Measurements from ENCODE around the gene LARP1B. TPM values are rescaled to one million over a fixed set of nuclear protein-coding genes. Genes with fewer than 3 reads are reported as not detected.
"Not testable (repeated sequence)": the region's sequence is repeated elsewhere in the genome, so short reads cannot be mapped to it uniquely, and the experiment has no call there.

LARP1B gene
- total RNA-seq, 6 experiments from 2014 or later, result 11.1 to 12.4 (median 11.6) TPM

DNA sequence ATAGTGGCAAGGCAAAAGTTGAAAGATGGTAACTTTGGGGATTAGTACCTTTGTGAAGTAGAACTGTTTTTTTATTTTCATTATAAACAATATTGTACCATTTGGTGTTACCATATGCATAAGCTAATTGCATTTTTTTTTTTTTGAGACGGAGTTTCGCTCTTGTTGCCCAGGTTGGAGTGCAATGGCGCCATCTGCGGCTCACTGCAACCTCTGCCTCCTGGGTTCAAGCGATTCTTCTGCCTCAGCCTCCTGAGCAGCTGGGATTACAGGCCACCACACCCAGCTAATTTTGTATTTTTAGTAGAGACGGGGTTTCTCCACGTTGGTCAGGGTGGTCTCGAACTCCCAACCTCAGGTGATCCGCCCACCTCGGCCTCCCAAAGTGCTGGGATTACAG is 9.9 kb upstream of the LARP1B start:
- not testable (repeated sequence) for H3K4me1 Mint-ChIP-seq (ENCODE audit: low read depth); DNase-seq; H3K27me3 Mint-ChIP-seq (ENCODE audit: insufficient read depth); H3K9me3 Mint-ChIP-seq; H3K36me3 Mint-ChIP-seq (ENCODE audit: low read depth); H3K27ac Mint-ChIP-seq; H3K4me3 Mint-ChIP-seq
- TF ChIP-seq, protein P1, sequence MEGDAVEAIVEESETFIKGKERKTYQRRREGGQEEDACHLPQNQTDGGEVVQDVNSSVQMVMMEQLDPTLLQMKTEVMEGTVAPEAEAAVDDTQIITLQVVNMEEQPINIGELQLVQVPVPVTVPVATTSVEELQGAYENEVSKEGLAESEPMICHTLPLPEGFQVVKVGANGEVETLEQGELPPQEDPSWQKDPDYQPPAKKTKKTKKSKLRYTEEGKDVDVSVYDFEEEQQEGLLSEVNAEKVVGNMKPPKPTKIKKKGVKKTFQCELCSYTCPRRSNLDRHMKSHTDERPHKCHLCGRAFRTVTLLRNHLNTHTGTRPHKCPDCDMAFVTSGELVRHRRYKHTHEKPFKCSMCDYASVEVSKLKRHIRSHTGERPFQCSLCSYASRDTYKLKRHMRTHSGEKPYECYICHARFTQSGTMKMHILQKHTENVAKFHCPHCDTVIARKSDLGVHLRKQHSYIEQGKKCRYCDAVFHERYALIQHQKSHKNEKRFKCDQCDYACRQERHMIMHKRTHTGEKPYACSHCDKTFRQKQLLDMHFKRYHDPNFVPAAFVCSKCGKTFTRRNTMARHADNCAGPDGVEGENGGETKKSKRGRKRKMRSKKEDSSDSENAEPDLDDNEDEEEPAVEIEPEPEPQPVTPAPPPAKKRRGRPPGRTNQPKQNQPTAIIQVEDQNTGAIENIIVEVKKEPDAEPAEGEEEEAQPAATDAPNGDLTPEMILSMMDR (IDR thresholded peaks at IDR 0.05), result peak; percentile 26; the same call in 1 of the 2 replicates

DNA sequence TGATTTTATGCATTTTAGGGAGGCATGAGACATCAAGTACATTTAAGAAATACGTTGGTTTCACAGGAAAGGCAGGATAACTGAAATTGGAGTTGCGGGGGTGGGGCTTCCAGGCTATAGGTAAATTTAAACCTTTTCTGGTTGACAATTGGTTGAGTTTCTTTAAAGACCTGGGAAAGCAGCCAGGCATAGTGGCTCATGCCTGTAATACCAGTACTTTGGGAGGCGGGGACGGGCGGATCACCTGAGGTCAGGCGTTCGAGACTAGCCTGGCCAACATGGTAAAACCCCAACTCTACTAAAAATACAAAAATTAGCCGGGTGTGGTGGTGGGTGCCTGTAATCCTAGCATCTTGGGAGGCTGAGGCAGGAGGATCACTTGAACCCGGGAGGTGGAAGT is 6.2 kb upstream of the LARP1B start:
- H3K36me3 Mint-ChIP-seq (ENCODE audit: low read depth); H3K9me3 Mint-ChIP-seq; H3K27me3 Mint-ChIP-seq (ENCODE audit: insufficient read depth); H3K27ac Mint-ChIP-seq; DNase-seq; H3K4me1 Mint-ChIP-seq (ENCODE audit: low read depth); H3K4me3 Mint-ChIP-seq: not testable (repeated sequence)

GRCh38 chr4:128055441-128056206 is 5.5 kb upstream of the LARP1B start:
- H3K27ac Mint-ChIP-seq; H3K4me3 Mint-ChIP-seq; H3K27me3 Mint-ChIP-seq (ENCODE audit: insufficient read depth): not testable (repeated sequence)

GRCh38 chr4:128056396-128056795 is 4.7 kb upstream of the LARP1B start:
- Mint-ChIP-seq H3K27me3 (ENCODE audit: insufficient read depth) (no peaks in the 10 kb centered on the region; the same call in 1 of the 2 replicates), H3K9me3 (no peaks in the 10 kb centered on the region), H3K27ac (no peak overlapping the region), H3K36me3 (ENCODE audit: low read depth) (no peaks in the 10 kb centered on the region), H3K4me1 (ENCODE audit: low read depth) (peaks cover 7% of the 10 kb centered on the region), H3K4me3 (no peak overlapping the region)
- TF ChIP-seq, protein P1 (IDR thresholded peaks at IDR 0.05), result no peak
- no peak for DNase-seq

More at GRCh38 chr4:128055441-128056206, 5.5 kb upstream of the LARP1B start:
- not testable (repeated sequence) for DNase-seq; H3K4me1 Mint-ChIP-seq (ENCODE audit: low read depth); H3K36me3 Mint-ChIP-seq (ENCODE audit: low read depth); H3K9me3 Mint-ChIP-seq

GRCh38 chr4:128060121-128060698 is 902 bp upstream of the LARP1B start:
- no peaks in the 10 kb centered on the region for H3K9me3 Mint-ChIP-seq
- no peak for DNase-seq
- H3K36me3 Mint-ChIP-seq (ENCODE audit: low read depth), result no peaks in the 10 kb centered on the region
- TF ChIP-seq, protein P1 (IDR thresholded peaks at IDR 0.05), result no peak
- peak overlapping the region; percentile 89 for H3K4me3 Mint-ChIP-seq
- H3K4me1 Mint-ChIP-seq (ENCODE audit: low read depth), result peaks cover 16% of the 10 kb centered on the region
- no peaks in the 10 kb centered on the region; the same call in 1 of the 2 replicates for H3K27me3 Mint-ChIP-seq (ENCODE audit: insufficient read depth)
- H3K27ac Mint-ChIP-seq, result peak overlapping the region; percentile 91

DNA sequence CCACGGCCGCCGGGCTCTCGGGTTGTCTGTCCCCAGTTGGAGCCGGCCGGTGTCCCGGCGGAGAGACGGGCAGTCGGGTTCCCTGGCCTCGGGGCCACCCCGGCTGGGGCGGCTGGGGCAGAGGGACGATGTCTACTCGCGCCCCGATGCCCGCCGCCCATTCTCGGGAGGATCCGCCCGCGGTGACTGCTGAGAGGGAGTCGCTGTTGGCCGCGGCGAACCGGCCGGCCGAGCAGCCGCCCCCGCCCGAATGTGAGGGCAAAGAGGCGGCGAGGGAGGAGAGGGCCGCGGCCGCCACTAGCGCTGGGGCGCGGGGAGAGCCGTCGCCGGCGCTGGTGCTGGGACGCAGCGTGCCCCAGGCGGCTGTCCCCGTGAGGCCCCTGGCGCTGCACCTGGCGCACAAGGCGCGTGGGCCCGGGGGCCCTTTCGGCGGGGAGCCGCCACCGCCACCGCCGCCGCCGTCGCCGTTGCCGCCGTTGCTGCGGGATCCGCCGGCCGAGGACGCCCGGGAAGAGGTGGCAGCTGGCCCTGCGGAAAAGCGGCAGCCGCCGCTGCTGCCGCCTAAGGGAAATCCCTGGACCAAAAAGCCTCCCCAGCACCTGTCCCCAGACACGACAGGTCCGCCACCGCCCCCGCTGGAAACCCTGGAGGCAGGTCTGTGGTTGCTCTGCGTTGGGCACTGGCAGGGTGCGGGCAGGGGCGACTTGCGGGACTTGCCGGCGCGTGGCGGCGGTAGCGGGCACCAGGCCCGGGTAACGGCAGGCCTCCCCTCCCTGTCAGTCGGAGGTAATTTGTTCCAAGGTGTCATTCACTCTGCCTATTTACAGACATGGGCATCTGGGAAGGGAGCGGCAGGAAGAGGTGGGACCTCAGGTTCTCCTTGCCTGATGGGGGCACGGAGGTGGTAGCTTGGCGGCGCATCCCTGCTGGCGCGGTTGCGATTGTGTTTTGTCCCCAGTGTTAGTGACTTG is 739 bp downstream of the LARP1B start:
- DNase-seq, result peak; percentile 18
- Mint-ChIP-seq H3K27ac (peak overlapping the region; percentile 75), H3K4me1 (ENCODE audit: low read depth) (peaks cover 19% of the 10 kb centered on the region), H3K9me3 (no peaks in the 10 kb centered on the region), H3K4me3 (peak overlapping the region; percentile 92), H3K27me3 (ENCODE audit: insufficient read depth) (no peaks in the 10 kb centered on the region), H3K36me3 (ENCODE audit: low read depth) (no peaks in the 10 kb centered on the region)
- TF ChIP-seq, protein P1 (IDR thresholded peaks at IDR 0.05), result peak; percentile 22; the same call in 1 of the 2 replicates

- H3K4me3 Mint-ChIP-seq; H3K36me3 Mint-ChIP-seq (ENCODE audit: low read depth); DNase-seq; H3K27ac Mint-ChIP-seq; H3K27me3 Mint-ChIP-seq (ENCODE audit: insufficient read depth); H3K9me3 Mint-ChIP-seq: not testable (repeated sequence)
- H3K4me1 Mint-ChIP-seq (ENCODE audit: low read depth), result peaks cover 12% of the 10 kb centered on the region
Measured at GRCh38 chr4:128066453-128066820, 5.3 kb downstream of the LARP1B start.
